AG09319 (cell line): ENCODE results near the gene PLCB1.
A peak's percentile ranks its signal among the peaks of the same experiment; 100 is the strongest.

Experiments
- DNase-seq: peaks from one replicate; pipeline ENCODE4 v3.0.0-alpha.2; 2010; ENCODE audit warnings: low read depth; ENCODE audit errors: extremely low read depth
- TF ChIP-seq, protein P1 (sequence below): IDR thresholded peaks from 2 replicates; pipeline ENCODE4 v1.5.1; 2011; ENCODE audit warnings: low read depth, mild to moderate bottlenecking, inconsistent platforms, low read length, moderate library complexity

PLCB1 gene

DNA sequence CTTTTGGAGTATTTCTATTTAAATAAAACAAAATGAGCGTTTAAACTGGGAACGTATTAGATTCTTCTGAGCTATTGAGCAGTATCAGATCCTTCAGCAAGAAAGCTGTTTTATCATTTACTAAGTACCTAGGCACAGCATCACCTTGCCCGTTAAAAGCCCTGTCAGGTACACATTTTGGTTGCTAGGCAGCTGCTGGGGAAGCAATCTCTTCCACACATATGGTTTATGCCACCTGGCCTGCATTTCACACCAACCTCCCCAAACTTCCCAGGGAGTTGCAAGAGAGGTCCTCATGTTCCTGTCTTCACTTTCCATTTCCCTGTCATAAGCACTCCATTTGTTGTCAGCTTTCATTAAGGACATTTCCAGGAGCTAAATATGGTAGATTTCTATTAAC is 400.1 kb downstream of the PLCB1 start:
- TF ChIP-seq, protein P1, sequence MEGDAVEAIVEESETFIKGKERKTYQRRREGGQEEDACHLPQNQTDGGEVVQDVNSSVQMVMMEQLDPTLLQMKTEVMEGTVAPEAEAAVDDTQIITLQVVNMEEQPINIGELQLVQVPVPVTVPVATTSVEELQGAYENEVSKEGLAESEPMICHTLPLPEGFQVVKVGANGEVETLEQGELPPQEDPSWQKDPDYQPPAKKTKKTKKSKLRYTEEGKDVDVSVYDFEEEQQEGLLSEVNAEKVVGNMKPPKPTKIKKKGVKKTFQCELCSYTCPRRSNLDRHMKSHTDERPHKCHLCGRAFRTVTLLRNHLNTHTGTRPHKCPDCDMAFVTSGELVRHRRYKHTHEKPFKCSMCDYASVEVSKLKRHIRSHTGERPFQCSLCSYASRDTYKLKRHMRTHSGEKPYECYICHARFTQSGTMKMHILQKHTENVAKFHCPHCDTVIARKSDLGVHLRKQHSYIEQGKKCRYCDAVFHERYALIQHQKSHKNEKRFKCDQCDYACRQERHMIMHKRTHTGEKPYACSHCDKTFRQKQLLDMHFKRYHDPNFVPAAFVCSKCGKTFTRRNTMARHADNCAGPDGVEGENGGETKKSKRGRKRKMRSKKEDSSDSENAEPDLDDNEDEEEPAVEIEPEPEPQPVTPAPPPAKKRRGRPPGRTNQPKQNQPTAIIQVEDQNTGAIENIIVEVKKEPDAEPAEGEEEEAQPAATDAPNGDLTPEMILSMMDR = no peak
- DNase-seq = no peak

DNA sequence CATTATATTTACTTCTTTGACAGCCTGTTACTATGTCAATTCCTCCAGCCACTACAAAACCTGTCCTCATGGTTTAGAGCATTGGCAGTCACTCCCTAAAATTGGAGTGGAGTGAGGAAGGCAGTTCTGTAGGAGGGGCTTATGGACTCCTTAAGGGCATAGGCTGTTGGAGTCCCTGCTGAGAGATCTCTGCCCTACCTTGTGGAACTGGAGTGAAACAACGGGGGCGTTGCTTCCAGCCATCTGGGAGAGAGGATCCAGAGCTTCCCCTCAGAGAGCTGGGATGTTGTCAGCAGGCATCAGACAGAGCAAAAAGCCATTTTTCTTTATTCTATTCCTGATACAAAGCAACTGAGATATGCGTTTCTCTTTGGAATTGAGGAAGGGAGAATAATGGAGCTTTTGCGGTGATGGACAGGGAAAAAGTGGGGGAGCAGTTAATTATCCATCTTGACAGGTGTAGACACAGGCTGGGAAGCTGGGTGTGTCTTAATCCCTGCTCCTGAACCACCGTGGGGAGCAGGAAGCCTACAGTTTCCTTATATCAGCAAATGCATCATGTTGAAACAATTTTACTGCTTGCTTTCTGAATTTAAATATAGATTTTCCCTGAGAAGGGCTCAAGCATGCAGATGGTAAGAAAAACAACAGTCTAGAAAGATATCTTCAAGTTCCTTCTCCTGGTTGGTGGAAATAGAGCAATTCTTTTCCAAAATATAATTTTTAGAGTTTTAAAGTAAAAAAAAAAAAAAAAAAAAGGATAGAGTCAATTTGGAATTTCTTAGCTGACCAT is 402.5 kb downstream of the PLCB1 start:
- no peak for DNase-seq
- TF ChIP-seq, protein P1 = no peak

DNA sequence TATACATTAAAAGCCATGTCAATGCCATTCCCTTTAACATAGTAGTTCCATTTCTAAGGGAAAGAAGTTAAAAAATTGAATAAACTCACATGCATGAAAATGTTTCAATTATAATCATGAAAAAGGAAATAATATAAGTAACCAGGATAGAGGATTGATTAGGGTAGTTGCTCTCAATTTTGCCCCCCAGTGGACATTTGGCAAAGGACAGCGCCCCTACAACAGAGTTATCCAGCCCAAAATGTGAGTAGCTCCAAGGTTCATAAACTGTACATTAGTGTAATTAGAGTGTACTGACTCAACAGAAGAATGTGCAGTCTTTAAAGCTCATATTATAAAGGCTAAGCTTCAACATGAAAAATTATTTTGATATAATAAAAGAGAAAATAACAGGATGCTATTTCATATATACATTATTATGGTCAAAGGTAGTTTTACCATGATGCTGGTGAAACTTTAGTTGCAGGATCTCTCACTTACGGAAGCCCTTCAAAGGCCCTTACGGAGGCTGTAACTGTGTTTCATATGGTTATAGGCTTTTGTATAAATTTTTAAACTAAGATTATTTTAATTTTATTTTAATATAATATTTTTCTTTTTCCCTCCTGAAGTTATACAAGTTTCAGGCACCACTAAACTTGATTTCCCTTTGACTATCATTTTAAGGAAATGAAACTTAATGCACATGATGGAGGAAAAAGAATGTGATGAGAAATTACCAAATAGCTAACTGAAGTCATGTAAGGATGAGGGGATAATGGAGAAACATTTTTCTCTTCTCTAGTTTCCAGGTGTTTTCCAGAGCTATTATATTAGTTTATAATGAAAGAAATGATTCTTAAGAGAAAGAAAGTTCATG is 403.6 kb downstream of the PLCB1 start:
- DNase-seq = no peak
- TF ChIP-seq, protein P1 = peak; percentile 58

DNA sequence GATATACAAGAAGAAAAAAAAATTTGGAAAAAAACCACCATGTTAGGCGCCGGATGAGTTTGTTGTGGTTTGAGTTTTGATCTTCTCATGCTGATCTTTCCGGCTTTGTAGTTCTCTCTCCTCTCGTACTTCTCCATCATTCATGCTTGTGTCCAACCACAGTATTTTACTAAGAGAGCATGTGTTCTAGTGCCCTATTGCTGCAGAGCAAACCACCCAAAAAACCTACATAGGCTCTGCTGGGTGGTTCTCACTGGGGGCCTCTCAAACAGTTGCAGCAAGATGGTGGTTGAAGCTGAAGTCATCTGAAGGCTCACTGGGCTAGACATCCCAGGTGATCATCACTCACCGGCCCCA is 404.2 kb downstream of the PLCB1 start:
- DNase-seq = no peak
- TF ChIP-seq, protein P1 = no peak

DNA sequence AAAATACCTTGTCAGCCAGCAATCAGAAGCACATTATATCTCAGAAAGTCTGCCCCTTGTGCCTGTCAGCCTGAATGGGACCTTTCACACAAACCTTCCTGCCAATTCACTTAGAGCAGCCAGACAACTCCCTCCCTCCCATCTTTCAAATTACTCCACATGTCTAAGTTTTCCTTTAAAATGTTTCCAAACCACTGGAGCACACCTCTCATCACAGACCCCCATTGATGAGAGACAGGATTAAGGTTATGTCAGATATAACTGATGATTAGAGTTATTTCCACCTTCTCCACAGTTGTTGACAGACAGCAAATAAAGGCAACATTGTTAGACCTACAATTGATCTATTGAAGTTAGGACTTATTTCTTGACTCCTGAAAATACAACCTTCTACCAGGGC is 408.4 kb downstream of the PLCB1 start:
- TF ChIP-seq, protein P1 = no peak

DNA sequence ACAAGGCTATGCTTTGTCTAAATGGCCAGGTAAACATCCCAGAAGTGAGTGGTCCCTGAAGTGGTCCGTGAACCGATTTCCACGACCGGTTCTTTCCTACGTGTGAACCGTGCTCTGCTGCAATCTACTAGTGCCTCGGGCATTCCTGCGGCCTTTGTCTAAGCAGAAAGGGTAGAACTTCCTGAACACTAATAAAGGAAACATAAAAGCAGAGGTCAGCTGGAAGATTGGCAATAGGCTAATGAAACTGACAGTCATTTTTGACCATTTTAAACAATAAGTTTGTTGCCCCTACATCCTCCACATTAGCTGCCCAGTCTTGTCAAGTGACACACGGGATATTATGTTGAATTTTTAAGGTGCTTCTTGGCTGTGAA is 410.0 kb downstream of the PLCB1 start:
- TF ChIP-seq, protein P1 = no peak
- no peak for DNase-seq

More for the DNA sequence above, 408.4 kb downstream of the PLCB1 start:
- no peak for DNase-seq

DNA sequence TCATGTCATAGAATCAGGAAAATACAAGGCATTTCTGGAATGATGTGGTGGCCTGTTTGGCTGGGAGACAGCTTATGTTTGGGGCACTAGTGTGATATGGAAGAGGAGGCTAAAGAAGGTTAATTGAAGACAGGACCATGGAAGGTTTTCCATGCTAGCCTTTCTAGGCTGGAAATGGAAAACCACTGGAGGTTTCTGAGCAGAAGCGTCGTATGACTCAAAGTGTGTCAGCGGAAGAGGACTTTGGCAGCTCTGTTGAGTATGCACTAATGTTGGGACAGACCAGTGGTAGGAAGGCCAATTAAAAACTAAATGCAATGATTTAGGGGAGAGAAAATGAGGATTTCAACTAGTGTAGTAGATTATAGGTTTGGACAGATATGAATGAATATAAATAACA is 413.1 kb downstream of the PLCB1 start:
- TF ChIP-seq, protein P1 = no peak
- peak; percentile 5 for DNase-seq
